Frontal cortex (tissue), 4 donors: ENCODE measurements around the gene MEG3. TPM values are rescaled to one million over a fixed set of nuclear protein-coding genes. Genes with fewer than 3 reads are reported as not detected.
"Not testable (repeated sequence)": the region's sequence is repeated elsewhere in the genome, so short reads cannot be mapped to it uniquely, and the experiment has no call there.

ENCODE experiments used
- DNase-seq, 2 donors: peaks; one replicate each; pipeline ENCODE4 v3.0.0; 2012; ENCODE audit warnings: low spot score in 2 of 2
- FAIRE-seq: peaks from 2 replicates; lab custom pipeline; 2012; peaks lifted over from hg19 to GRCh38; lab: Jason Lieb, UNC
- total RNA-seq: library from RNA; depleted of rRNA; stranded (reverse); fragments of >200 nt; gene quantifications from one replicate; pipeline ENCODE4 v1.2.3, GENCODE V29; 2014
- donor health status: control.
- donor health status: control.
- donor health status: control.

The MEG3 gene
- total RNA-seq, 1 donor from 2014 or later: 95.4 TPM

- DNase-seq (no peak), FAIRE-seq (no peak)
Measured at GRCh38 chr14:100810861-100811461, 15.0 kb upstream of the MEG3 start.

DNA sequence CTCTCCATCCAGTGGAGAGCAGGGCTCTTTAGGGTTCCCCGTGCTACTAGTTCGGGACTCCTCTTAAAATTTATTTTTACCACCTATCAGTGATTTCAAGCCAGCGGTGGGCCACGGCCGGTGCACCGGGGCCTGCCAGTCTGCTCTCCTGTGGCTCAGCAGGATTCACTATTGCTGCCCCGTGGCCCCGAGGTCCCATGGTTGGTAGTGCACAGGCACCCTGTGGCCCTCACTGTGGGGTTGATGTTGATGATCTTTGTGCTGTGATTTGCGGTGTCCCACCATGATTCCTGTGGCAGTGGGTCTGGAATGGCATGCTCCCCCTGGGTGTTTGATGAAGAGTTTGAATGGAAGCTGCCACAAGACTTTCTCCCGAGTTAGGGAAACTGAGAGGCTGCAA lies 12.6 kb upstream of the MEG3 start:
- DNase-seq: no peak
- FAIRE-seq: no peak

- FAIRE-seq (no peak), DNase-seq (no peak)
Measured at GRCh38 chr14:100815478-100816285, 10.2 kb upstream of the MEG3 start.

GRCh38 chr14:100816286-100816949 lies 9.5 kb upstream of the MEG3 start:
- DNase-seq (no peak), FAIRE-seq (no peak)

DNA sequence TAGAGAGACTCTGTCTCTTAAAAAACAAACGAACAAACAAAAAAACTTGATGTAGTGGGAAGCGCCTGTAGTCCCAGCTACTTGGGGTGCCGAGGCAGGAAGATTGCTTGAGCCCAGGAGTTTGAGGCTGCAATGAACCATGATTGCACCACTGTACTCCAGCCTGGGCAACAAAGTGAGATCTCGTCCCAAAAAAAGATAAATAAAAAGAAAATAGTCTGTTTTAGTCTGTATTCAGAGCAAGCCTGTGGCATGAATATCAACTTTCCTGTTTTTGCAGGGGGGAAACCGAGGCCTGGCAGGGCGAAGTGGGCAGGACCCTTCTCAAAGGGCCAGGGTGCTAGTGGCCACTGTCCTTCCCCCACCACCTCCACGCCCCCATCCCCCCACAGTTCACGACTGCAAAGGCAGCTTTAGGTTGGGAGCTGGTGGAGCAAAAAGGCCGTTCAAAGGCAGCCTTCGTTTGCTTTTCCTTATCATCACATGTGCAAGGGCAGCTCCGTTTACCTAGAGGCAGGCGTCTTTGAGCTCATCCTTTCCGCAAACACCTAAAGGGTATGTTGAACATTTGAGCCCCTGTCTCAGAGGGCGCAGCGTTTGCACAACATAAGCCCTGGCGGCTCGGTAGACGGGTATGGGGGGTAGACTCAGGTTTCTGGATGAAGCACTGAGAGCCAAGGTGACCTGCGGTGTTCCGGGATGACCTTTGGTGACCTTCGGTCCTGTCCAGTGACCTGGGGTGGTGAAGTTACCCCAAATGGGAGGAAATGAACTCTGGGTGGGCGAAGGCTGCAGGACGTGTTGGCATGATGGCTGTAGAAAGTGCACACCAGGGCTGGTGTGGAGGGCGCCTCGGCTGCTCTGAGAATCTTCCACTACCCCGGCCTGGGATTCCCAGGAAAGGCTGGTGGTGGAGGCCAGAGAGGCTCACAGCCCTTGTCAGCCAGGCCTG lies 8.7 kb upstream of the MEG3 start:
- no peak for FAIRE-seq
- no peak for DNase-seq

GRCh38 chr14:100818221-100818699 lies 7.7 kb upstream of the MEG3 start:
- FAIRE-seq: no peak

DNA sequence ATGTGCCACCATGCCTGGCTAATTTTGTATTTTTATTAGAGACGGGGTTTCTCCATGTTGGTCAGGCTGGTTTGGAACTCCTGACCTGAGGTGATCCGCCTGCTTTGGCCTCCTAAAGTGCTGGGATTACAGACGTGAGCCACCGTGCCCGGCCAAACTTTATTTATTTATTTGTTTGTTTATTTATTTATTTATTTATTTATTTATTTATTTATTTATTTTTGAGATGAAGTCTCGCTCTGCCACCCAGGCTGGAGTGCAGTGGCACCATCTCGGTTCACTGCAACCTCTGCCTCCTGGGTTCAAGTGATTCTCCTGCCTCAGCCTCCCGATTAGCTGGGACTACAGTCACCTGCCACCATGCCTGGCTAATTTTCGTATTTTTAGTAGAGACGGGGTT lies 7.0 kb upstream of the MEG3 start:
- FAIRE-seq: not testable (repeated sequence)

More at GRCh38 chr14:100818221-100818699, 7.7 kb upstream of the MEG3 start:
- no peak for DNase-seq

GRCh38 chr14:100819453-100819828 lies 6.5 kb upstream of the MEG3 start:
- no peak for FAIRE-seq

More for the DNA sequence above, 7.0 kb upstream of the MEG3 start:
- not testable (repeated sequence) for DNase-seq

GRCh38 chr14:100819829-100820475 lies 6.0 kb upstream of the MEG3 start:
- FAIRE-seq (no peak), DNase-seq (no peak)

More at GRCh38 chr14:100819453-100819828, 6.5 kb upstream of the MEG3 start:
- no peak for DNase-seq

DNA sequence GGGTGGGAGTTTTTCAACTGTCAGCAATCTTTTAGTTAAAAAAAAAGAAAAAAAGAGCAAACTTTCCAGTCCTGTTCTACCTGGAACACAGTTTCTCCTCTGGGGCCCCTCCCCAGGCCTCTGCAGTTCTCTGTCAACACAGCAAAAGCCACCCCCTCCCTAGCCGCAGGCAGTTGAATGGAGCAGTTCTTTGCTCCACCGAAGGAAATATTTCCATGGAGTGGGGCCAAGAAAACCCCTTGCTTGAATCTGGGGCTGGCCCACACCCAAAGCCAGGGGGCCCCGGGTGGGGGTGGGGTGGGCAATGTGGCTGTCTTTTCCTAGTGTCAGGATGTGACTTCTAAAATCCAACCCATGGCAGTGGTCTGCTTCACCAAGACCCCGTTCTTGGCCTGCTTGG lies 5.0 kb upstream of the MEG3 start:
- FAIRE-seq (no peak), DNase-seq (no peak)

DNA sequence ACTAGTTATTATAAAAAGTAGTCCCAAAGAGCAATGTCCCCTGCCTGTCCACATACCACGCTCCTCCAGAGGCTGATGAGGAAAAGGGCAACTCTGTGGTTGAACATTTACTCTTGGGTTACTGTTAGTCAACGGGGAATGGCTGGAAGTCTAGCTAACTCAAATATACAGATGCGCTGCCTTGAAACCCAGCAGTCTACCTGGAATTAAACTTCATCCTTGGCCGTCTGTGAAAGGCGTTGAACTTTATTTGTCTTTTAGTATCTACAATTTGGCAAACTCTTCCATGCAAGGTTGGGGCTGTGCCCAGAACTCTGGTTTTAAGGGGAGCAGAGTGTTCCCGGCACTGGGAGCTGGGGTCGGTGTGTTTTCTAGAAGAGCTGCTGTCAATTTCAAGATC lies 3.9 kb upstream of the MEG3 start:
- DNase-seq (no peak), FAIRE-seq (no peak)

DNA sequence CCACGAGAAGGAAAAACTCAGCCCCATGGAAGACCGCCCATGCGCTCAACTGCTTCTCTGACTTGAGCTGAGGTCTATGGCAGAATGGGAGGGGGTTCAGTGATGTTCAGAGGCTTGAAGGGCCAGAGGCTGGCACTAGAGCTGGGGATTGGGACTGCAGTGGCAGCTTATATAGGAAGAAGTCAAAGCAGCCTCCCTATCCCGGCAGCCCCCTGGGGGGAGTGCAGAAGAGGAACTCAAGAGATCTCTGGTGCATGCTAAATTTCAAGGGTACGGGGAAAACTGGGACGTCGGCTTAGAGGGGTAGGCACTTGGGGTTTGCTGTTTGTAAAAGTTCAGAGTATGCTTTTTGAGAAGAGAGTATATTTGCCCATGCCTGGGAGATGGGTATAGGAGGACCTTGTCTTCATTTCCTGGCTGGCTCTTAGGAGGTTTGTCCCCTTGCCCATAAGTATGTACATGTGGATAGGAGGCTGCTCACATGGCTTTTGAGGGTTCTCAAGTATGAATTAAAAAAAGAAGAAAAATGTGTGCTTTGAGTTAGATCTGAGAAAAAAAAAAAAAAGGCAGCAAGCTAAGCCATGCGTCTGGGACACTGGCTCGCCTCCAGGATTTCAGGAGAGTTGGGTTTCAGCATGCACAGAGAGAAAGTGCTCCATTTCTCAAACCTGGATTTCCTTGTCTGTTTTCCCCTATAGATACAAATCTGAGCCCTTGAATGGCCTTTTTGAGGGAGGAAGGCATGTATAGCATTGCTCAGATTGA lies 3.2 kb upstream of the MEG3 start:
- FAIRE-seq: no peak

DNA sequence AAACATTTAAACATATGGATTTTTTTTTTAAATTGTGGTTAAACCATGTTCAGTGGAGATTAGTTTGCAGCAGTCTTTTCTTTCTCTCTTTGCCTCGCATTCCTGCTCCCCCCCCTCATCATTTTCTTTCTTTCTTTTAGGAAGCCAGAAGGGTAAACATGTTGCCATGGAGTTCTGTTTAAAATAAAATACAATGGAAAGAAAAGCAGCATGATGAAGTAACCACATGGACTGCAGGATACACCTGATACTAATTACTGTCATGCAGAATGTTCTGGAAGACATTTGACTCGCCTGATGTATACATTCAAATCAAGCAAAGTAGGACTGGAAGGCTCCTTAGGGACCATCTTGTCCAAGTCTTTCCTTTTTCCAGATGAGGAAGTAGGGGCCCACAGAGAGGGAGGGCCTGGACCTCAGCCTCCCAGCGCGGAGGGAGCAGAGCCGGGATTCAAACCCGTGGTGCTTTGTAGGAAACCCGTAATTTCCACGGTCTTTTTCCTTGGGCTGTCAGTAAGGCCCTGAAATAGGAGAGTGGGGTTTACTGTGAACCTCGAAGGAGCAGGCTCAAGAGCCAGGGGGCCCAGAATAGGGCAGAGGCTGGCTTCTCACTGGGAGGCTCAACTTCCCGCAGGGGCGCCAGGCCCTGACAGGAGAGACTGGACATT lies 2.4 kb upstream of the MEG3 start:
- no peak for FAIRE-seq
- no peak for DNase-seq

More for the DNA sequence above, 3.2 kb upstream of the MEG3 start:
- DNase-seq: no peak

DNA sequence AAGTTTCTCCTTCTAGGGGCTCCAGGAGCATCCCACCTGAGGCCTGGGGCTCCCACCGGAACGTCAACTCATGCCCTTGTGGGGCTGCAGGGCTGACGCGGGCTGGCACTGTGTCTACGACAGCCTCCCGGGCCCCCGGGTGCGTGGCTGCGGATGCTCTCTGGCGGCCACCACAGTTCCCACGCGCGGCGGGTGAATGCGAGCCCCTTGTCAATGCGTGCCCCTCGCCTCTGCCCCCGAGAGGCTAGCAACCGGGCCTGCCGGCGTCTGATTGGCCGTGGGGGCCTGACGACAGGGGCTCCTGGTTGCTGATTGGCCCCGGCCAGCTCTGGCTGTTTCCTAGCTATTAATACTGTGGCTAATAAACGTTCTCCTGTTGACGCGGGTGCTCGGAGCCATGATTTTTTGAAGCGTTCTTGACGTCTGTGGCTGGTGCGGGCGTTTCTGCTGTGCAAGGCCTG lies 1.8 kb upstream of the MEG3 start:
- FAIRE-seq (no peak), DNase-seq (peak in 1 of 2 donors; percentile 60)

DNA sequence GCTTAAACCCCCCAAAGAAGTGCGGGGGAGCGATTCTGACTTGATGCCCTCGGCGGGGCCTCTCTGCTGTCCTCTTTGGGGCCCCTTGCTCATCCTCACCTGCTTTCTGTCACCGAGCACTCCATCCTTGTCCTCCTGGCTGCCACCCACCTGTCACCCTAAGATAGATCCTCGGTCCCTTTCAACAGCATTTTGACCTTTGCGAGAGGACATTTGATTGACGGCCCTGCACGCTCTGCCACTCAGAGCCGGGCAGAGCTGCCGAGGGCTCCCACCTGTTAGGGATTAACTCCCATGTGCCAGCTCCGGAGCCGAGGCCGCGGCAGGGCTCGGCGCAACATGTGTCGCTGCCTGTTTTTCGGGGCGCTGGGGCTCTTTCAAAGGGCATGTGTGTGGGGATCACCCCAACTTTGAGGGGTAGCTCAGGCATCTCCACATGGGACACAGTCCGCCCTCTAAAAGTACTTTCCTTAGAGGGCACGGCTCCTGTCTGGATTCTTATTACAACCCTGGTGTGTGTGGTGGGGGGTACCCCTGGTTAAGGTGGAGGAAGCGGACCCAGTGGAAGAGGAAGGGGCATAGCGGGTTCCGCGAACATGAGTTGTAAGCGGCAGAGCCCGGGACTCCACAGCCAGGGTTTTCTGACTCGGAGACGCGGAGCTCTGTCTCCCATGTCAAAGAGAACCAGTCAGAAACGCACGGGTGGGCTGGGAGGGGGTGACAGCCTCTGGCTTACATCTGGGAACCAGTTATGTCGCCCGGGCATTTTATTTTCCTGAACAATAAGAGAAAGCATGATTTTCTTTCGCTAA lies 811 bp upstream of the MEG3 start:
- FAIRE-seq (no peak), DNase-seq (no peak)

GRCh38 chr14:100826391-100827100 lies 628 bp downstream of the MEG3 start:
- DNase-seq (no peak), FAIRE-seq (no peak)
